PFSK-1 (cell line): Measurements from ENCODE around the gene COL6A3.

ENCODE experiments used
- FOXP2 ChIP-seq: optimal IDR thresholded peaks from 2 replicates; pipeline ENCODE3; 2011; ENCODE audit warnings: borderline replicate concordance, control low read depth, inconsistent platforms; ENCODE audit not compliant: insufficient read depth; ENCODE audit errors: extremely low read length, extremely low read depth
- POLR2AphosphoS5 ChIP-seq: IDR thresholded peaks from 2 replicates; pipeline ENCODE4 v1.6.1; 2012; ENCODE audit warnings: low read depth, mild to moderate bottlenecking, control low read depth, low read length, moderate library complexity
- REST ChIP-seq, 2 experiments: IDR thresholded peaks; 2 replicates each; pipeline versions ENCODE4 v1.6.1 to v1.8.0; 2011 to 2012; ENCODE audit warnings: low read depth in 2 of 2, low read length in 2 of 2, control low read depth in 1 of 2, inconsistent platforms in 1 of 2, mild to moderate bottlenecking in 1 of 2, moderate library complexity in 1 of 2; ENCODE audit not compliant: insufficient read depth in 1 of 2
- SIN3A ChIP-seq: IDR thresholded peaks from 2 replicates; pipeline ENCODE4 v1.6.1; 2012; ENCODE audit warnings: mild to moderate bottlenecking, low read length, moderate library complexity, borderline replicate concordance; ENCODE audit not compliant: insufficient read depth
- TAF1 ChIP-seq: IDR thresholded peaks from 2 replicates; pipeline ENCODE4 v1.6.1; 2012; ENCODE audit warnings: low read length, control low read depth, borderline replicate concordance; ENCODE audit not compliant: insufficient read depth

Gene COL6A3

GRCh38 chr2:237310515-237311114, 103.3 kb downstream of the COL6A3 start:
- no peak for TF ChIP-seq TAF1
- TF ChIP-seq SIN3A: no peak
- no peak for TF ChIP-seq FOXP2
- no peak for TF ChIP-seq REST (IDR thresholded peaks at IDR 0.05; ENCODE audit: insufficient read depth in 1 of 2, low read depth in 2 of 2, low read length in 2 of 2)
- TF ChIP-seq POLR2AphosphoS5: no peak

GRCh38 chr2:237309416-237309815, 104.5 kb downstream of the COL6A3 start:
- no peak for TF ChIP-seq TAF1
- TF ChIP-seq REST (IDR thresholded peaks at IDR 0.05; ENCODE audit: insufficient read depth in 1 of 2, low read depth in 2 of 2, low read length in 2 of 2): no peak
- TF ChIP-seq FOXP2: no peak
- TF ChIP-seq SIN3A: no peak
- TF ChIP-seq POLR2AphosphoS5: no peak

- TF ChIP-seq TAF1: no peak
- TF ChIP-seq REST (IDR thresholded peaks at IDR 0.05; ENCODE audit: insufficient read depth in 1 of 2, low read depth in 2 of 2, low read length in 2 of 2): no peak
- no peak for TF ChIP-seq SIN3A
- TF ChIP-seq FOXP2: no peak
- TF ChIP-seq POLR2AphosphoS5: no peak
These were observed 105.0 kb downstream of the COL6A3 start for GRCh38 chr2:237309011-237309410.

- TF ChIP-seq SIN3A: no peak
- no peak for TF ChIP-seq REST (IDR thresholded peaks at IDR 0.05; ENCODE audit: insufficient read depth in 1 of 2, low read depth in 2 of 2, low read length in 2 of 2)
- no peak for TF ChIP-seq POLR2AphosphoS5
- no peak for TF ChIP-seq TAF1
- no peak for TF ChIP-seq FOXP2
These were observed 106.5 kb downstream of the COL6A3 start for GRCh38 chr2:237307474-237307873.

GRCh38 chr2:237306787-237307170, 107.2 kb downstream of the COL6A3 start:
- TF ChIP-seq SIN3A: no peak
- TF ChIP-seq POLR2AphosphoS5: no peak
- TF ChIP-seq REST (IDR thresholded peaks at IDR 0.05; ENCODE audit: insufficient read depth in 1 of 2, low read depth in 2 of 2, low read length in 2 of 2): no peak
- no peak for TF ChIP-seq TAF1
- TF ChIP-seq FOXP2: no peak
